ENCODE measurements around the gene RAB3GAP1.
"Not testable (repeated sequence)": the region's sequence is repeated elsewhere in the genome, so short reads cannot be mapped to it uniquely, and the experiment has no call there.

The RAB3GAP1 gene

DNA sequence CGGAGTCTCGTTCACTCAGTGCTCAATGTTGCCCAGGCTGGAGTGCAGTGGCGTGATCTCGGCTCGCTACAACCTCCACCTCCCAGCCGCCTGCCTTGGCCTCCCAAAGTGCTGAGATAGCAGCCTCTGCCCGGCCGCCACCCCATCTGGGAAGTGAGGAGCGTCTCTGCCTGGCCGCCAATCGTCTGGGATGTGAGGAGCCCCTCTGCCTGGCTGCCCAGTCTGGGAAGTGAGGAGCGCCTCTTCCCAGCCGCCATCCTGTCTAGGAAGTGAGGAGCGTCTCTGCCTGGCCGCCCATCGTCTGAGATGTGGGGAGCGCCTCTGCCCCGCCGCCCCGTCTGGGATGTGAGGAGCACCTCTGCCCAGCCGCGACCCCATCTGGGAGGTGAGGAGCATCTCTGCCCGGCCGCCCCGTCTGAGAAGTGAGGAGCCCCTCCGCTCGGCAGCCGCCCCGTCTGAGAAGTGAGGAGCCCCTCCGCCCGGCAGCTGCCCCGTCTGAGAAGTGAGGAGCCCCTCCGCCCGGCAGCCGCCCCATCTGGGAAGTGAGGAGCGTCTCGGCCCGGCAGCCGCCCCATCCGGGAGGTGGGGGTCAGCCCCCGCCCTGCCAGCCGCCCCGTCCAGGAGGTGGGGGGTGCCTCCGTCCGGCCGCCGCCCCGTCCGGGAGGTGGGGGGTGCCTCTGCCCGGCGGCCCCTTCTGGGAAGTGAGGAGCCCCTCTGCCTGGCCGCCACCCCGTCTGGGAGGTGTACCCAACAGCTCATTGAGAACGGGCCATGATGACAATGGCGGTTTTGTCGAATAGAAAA is 53.6 kb downstream of the RAB3GAP1 start:
- DNase-seq: not testable (repeated sequence)

DNA sequence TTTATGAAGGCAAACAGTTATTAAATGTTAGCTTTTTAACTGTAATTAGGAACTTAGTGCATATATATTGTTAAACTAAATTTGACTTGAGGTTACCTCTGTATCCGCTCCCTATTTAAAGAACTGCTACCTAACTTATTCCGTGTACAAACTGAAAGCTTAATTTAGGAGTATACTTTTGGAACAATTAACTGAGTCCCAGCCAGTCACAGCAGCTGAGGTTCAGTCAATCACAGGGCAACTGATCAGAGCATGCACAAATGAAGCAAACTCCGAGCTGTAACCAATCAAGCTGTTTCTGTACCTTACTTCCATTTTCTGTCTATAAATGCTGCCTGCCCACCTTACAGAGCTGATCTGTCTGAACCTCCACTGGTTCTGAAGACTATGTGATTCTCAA is 61.2 kb downstream of the RAB3GAP1 start:
- no peak for DNase-seq

DNA sequence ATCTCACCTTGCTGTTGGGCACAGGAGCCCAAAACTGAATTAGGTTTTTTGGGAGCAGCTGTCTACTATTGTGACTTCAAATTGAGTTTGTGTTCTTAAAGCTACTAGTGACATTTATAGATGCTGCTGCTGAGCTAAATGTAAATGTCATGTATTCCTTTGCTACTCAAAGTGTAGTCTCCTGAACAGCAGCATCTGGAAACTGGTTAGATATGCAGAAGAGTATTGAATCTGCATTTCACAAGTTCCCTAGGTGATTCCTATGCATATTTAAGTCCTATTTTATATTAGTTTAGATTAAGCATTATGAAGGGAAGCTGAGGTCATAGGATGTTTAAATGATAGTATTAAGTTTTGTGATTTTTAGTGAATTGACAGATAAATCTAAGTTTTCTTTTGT is 67.5 kb downstream of the RAB3GAP1 start:
- DNase-seq: no peak

DNA sequence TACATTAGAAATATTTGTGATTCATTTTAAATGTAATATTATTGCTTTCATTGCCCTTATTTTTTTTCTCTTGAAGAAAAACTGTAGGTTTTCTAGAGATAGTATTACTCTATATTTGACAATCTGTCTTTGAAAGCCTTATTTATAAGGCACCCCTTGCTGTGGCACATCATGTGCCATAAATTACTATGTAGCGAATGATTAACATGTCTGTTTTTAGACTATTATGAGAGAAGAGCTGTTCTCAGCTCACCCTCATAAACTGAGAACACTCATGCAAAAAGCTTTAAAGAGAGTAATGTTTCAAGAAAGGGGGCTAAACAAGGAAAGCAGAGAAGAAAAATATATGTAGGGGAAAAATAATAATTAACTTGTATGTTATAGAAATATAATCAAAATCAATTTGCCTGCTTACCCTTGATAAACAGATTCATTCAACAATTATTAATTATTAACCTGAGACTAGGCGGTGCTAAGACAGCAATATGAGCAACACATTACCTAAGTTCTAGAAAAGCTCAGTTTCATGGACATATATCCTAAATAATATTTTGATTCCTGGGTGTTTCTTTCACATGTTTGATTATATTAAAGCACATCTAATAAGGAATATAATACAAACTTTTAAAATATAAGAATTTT is 69.0 kb downstream of the RAB3GAP1 start:
- no peak for DNase-seq

DNA sequence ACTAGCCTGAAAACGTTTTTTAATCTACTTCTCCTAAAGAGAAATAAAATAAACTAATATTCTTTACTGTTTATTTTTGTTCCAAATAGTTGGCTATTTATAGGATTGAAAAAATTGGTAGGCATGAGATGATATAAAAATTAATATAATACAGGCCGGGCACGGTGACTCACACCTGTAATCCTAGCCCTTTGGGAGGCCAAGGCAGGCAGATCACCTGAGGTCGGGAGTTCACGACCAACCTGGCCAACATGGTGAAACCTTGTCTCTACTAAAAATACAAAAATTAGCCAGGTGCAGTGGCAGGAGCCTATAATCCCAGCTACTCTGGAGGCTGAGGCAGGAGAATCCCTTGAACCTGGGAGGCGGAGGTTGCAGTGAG is 69.6 kb downstream of the RAB3GAP1 start:
- not testable (repeated sequence) for DNase-seq

DNA sequence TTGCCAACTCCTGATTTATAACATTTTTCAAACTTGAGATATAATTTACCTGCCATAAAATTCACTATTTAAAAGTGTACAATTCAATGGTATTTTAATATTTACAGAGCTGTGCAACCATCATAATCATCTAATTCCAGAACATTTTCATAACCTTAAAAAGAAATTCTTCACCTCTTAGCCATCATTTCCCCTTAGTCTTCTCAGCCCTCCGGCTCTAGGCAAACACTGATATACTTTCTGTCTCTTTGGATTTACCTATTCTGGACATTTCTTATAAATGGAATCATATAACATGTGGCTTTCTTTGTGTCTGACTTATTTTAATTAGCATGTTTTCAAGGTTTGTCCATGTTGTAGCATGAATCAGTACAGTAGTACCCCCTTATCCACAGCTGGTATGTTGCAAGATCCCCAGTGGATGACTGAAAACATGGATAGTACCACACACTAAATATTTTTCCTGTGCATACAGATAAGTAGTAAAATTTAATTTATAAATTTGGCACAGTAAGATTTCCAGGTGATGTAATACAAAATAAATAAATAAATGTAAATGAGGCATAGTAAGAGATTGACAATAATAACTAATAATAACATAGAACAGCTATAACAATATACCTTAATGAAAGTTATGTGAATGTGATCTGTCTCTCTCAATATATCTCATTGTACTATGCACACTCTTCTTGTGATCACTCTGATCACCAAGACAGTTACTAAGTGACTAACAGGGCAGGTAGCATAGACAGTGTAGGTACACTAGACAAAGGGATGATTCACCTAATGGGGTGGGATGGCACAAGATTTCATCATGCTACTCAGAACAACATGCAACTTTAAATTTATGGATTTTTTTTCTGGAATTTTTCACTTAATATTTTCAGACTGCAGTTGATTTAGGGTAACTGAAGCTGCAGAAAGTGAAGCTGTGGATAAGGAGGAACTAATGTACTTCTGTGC is 73.1 kb downstream of the RAB3GAP1 start:
- DNase-seq: no peak

DNA sequence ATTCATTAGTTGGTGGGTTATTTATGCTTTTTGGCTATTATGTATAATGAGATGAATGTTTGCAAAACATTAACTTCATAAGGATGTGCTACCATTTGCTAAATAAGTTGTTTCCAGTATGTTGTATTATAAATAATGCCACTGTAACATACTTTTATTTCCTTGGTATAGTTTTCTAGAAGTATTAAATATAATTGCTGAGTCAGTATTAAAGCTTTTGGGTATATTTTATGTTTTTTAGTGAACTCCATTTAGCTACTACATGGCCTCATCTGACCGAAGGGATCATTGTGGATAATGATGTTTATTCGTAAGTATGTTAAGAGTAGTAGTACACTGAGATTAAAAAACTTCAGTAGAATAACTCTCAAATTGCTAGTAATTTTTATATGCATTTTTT is 73.8 kb downstream of the RAB3GAP1 start:
- DNase-seq: no peak

DNA sequence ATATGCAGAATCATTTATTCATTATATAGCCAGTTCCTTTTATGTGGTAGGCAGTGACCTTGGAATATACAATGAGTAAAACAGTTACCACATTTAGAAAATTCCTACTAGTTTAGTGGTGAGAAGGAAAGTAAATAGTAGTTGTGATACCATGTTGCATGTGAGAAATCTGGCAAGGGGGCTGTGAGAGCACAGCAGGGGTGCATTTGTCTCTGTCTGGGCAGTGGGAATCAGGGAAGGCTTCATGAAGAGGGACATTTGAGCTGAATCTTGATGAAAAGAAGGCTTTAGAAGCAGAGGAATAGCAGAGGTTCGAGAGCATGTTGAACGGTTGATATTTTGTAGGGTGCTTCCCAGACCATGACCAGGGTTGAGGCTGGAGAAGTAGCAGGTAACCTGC is 78.7 kb downstream of the RAB3GAP1 start:
- no peak for DNase-seq

DNA sequence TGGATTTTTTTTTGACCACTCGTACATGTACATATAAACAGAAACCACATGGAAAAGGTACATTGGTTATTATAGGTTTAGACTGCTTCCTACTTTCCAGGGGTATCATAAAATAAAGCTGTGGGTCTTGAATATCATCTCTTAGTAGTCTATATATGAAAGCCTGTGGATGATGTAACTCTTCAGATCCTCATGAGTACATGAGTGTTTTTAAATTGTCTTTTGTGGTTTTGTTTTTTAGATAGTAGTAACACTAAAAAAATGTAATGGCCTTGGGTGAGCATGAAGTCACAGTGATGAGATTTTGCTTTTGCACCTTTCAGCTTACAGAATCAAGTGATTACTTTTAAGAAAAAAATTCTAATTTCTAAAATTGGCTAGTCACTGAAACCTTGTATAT is 80.2 kb downstream of the RAB3GAP1 start:
- no peak for DNase-seq

DNA sequence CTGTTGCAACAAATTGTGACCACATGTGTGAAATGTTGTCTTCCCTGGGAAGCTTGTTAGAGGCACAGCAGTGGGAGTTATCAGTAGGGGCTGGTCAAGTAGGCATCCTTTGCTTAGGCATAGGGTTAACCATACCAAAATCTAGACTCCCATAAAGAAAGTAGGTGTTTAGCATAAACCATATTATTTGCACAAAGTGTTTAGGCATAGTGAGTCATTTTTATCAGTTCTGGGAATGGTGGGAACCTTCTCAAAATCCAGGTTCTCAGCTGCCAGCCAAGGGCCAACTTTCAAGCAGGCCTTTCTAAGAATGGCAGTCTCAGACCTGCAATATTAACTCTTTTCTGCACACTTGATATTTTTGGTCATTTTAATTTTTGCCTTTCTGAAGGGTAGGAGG is 88.5 kb downstream of the RAB3GAP1 start:
- no peak for DNase-seq

DNA sequence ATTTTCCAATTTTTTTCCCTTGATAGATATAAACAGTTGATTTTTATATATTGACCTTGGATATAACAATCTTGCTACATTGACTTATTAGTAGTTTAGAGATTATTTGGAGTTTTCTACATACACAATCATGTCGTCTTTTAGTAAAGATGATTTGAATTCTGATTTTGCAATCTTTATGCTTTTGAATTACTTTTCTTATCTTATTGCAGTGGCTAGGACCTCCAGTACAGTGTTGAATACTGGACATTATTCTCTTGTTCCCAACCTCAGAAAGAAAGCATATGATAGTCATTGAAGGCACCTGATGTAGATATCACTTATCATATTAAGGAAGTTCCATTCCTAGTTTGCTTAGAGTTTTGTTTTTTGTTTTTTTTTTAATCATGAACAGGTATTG is 90.2 kb downstream of the RAB3GAP1 start:
- no peak for DNase-seq

DNA sequence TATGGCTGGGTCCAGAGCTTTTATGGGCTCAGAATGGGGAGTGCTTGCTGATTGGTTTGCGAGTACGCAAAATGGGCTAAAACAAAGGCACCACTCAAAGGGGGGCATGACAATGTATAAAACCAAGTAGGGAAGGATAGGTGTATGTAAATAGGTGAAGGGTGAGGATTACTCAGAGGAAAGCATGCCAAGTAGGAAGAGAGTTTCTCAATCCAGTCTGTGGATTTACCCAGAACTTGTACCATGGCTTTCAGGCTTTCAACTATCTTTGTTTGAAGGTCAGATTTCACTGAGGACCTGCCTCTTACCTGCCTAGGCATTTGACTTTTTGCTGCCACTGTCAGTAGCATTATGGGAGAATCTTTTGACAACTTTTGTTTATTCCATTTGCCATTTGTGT is 92.3 kb downstream of the RAB3GAP1 start:
- DNase-seq: no peak

DNA sequence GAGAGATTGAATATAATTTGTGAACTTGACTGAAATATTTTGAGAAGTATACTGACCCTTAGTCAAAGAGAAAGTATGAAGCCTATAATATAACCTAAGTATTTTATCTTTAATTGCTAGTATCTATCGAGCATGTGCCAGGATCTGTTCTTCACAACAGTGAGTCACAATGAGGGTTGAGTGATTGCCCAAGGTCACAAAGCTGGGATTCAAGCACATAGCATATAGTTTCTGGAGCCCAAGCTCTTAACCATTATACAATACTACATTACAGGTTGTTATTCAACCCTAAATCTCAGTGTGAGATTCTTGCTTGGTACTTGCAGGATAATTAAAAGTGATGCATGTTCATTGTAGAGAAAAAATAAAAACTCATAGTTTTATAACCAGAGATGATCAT is 97.2 kb downstream of the RAB3GAP1 start:
- DNase-seq: no peak

DNA sequence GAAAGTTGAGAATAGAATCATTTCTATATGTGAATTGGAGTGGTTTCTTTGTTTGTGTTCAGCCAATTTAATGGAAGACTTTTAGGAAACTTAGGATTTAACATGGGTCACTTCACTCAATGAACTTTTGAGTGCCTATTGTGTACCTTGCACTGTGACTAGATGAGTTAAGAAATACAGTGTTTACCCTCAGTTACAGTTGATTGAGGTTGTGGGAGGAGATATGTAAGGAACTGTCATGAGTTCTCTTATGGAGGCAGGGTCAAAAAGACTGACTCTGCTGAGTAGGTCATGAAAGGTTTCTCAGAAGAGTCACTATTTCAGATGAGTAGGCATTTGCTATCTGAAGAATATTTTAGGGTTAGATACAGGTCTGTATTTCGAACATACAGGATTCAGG is 98.6 kb downstream of the RAB3GAP1 start:
- no peak for DNase-seq

DNA sequence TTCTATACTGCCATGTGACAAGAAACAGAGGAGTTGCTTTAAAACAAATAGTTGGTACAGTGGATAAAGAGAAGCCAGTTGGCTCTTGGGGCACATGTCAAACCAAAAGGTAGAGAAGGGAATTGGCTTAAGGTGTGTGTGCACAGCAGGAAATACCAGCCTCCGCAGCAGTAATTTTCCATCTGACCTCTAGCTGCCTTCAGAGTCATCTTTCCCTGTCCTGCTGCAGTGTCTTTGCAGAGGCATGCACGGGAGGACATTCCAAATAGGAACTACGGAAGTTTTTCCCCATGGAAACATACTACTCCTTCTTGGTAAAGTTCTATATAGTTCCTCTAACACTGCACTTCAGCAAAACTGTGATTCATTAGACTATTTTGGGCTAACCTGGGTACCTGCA is 99.5 kb downstream of the RAB3GAP1 start:
- no peak for DNase-seq

DNA sequence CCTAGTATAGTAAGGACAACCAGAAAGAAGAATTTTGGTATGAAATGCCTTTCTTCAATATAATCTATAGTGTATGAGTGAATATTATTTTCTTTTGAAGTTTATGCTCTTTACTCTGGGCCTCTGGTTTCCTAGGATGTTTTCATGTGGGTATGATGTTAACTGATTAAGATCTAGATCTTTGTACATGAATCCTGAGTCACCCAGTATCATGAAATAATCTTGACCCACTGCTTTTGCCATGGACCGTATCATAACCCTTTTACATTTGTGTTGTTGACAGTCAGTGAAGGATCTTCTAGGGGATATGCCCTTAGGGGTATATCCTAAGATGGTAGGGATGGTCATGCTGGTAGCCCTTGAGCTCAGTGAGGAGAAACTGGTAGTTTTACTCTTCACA is 100.3 kb downstream of the RAB3GAP1 start:
- no peak for DNase-seq

DNA sequence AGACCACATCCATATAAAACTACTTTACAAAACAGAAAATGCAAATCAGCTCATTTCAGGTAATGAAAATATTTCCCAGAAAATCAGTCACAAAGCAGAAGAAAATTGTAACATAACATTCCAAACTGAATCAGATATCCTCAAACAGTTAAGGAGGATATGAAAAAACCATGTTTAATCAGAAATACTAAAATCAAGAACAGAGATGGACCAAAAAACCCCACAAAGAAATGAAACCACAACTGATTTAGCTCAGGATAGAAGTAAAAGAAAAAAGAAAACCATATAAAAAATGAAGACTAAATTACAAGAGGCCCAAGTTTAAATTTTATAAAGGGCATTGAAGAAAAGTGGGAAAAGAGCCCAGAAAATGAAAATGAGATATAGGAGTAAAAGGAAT is 102.9 kb downstream of the RAB3GAP1 start:
- DNase-seq: no peak

DNA sequence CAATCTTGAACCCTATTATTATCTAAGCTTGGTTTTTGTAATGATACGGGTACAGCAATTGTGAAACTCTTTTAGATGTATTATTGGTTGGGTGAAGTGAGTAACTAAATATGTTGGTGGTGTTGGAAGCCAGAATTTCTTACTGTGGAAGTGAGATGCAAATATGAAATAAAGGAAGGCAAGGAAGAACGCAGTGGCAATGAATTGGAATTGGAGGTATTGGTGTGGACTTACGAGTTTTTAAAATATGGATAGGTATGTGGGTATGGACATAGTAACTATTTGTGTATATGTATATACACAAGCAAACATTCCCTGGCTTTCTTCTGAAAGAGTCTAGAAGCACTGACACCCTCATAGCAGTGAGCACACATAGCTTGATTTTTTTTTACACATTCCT is 105.8 kb downstream of the RAB3GAP1 start:
- no peak for DNase-seq

DNA sequence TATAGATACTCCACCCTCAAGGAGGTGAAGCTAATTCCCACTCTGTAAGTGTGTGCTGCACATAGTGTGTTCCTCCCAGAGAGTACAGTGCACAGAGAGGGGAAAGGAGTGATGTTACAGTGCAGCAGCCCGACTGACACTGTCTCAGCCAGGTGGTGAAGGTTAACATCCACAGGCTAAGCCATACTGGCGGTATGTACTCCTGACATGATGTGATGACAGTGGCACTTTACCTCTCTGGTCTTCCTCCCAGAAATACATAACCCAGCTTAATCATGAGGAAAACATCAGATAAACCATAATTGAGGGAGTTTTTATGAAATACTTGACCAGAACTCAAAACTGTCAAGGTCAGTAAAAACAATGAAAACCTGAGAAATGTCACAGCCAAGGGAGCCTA is 107.1 kb downstream of the RAB3GAP1 start:
- DNase-seq: no peak

DNA sequence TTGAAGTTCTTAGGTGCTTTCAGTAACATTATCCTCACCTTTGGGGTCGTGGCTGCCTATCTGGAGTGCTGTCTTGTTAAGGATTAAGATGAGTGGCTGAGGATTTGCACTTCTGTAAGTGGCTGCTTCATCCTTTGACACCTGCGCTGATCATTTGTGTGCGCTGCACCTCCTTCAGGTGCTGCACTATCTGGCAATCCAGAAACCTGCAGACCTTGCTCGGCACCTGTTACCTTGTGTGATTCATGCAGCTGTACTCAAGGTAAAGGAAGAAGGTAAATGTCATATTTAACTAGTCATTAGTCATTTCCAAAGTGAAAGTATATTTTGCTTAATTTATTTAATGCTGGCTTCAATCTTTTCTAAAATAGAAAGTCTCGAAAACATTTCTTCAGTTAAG is 110.3 kb downstream of the RAB3GAP1 start:
- no peak for DNase-seq

DNA sequence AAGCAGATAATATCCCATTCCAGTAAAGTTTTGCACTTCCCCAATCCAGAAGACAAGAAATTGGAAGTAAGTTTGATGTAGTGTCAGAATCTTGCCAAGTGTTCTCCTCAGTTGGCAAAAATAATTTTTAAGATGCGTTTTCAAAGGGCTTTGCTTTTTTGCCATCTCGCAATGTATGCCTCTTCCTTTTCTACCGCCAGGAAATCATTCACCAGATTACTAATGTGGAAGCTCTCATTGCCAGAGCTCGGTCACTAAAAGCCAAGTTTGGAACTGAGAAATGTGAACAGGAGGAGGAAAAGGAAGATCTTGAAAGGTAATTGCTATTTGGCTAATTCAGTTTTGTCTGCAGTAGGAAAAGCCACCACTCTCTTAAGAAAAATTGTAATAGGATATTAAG is 110.7 kb downstream of the RAB3GAP1 start:
- DNase-seq: no peak

DNA sequence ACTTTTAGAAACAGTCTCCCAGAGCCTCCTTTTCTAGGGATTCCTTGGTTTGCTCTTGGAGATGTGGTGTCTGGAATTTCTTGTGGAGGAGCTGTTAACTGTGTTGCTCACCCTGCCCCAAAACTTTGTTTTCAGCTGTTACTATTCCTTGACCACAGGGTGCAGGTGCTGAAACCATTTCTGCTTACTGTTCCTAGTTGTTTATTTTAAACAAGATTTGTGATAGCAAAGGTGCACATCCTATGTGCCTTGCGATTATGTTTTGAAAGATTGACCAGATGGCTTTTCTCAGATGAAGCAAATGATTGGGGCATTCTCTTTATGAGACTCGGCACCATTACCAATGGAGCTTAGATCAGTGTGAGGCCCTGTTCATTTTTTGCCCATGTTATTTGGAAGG is 111.2 kb downstream of the RAB3GAP1 start:
- no peak for DNase-seq

DNA sequence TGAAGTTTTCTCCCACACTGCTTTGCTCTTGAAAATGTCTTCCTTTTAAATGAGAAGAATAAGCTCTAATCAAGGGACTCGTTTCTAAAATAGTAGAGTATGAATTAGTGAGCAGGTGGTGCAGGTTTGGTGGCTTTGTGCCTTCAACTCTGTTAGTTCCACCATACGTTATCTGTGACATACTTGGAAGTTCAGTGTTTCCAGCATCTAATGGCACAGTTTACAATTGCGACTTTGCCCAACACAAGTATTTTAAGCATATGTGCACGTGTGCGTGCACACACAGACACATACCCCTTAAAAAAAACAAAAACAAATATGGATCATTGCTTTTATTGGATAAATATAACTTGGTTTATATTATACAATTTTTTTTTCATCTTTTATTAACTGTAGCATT is 111.8 kb downstream of the RAB3GAP1 start:
- no peak for DNase-seq

DNA sequence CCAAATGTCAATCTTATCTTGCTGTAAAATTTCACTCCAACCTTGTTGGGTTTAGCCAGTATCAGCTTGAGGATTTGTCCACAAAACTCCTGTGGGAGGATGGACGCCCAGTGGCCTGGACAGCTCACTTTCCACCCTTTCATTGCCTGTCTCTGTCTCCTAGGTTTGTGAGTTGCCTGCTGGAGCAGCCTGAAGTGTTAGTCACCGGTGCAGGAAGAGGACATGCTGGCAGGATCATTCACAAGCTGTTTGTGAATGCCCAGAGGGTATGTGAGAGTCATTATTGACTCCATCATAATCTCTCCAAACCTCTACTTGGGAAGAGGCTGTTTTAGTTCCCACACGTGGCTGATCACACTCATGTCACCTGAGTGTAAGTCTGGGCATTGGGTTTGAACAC is 112.3 kb downstream of the RAB3GAP1 start:
- no peak for DNase-seq

Data from SHP77 (cell line).